ENCODE measurements around the gene ANKRD28.

DNA sequence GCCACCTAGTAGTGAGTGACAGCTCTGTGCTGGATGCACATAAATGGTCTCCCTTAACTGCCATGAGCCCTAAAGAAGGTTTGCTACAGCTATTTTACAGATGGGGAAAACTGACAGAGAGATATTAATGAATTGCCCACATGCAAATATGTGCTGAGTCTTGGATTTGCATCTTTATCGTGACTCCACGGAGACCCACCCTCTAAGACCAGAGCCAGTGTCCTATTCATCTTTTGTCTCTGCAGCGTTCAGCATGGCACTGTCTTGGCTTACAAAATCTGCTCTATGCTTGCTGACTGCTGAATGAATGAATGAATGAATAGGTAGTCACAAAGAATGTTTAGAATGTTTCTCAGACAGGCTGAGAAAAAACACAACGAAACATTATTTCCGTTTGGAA lies 147.9 kb downstream of the ANKRD28 start:
- TF ChIP-seq CTCF (conservative IDR thresholded peaks at IDR 0.05; ENCODE audit: low read length) (no peak), EZH2phosphoT487 (IDR thresholded peaks at IDR 0.05; ENCODE audit: borderline replicate concordance) (no peak)
